ENCODE data around the gene HID1. TPM values are rescaled to one million over a fixed set of nuclear protein-coding genes. Genes with fewer than 3 reads are reported as not detected.

Gene HID1
- total RNA-seq, 1 experiment from 2014 or later: 43.8 TPM

- H3K27ac ChIP-seq (ENCODE audit: low read depth, low read length): no peak overlapping the region
- DNase-seq (ENCODE audit: low read depth, low spot score) (no peak), ATAC-seq (no peak)
- BruUV-seq (replicated peaks): no TSS peak
- H3K4me3 ChIP-seq (replicated peaks in 1 of 2; ENCODE audit: low read depth in 1 of 2, low read length in 2 of 2): no peak overlapping the region
- no peaks in the 10 kb centered on the region for H4K20me1 ChIP-seq (ENCODE audit: insufficient read depth)
- no peak for TF ChIP-seq RAD21 (IDR thresholded peaks at IDR 0.05; ENCODE audit: low read depth)
- TF ChIP-seq YY1 (IDR thresholded peaks at IDR 0.05; ENCODE audit: extremely low read depth, insufficient replicate concordance, low read depth, low read length): no peak
- TF ChIP-seq FOSL1 (IDR thresholded peaks at IDR 0.05; ENCODE audit: low read depth): no peak
- TF ChIP-seq EZH2phosphoT487 (IDR thresholded peaks at IDR 0.05; ENCODE audit: borderline replicate concordance): no peak
- TF ChIP-seq ZFX (IDR thresholded peaks at IDR 0.05): no peak
- H3K36me3 ChIP-seq (ENCODE audit: control insufficient read depth in 1 of 2, insufficient read depth in 2 of 2, low read length in 2 of 2): no peaks in the 10 kb centered on the region
- CTCF ChIA-PET: no interaction called here
- H3K4me2 ChIP-seq (ENCODE audit: low read length): no peak overlapping the region
- POLR2A ChIA-PET: no interaction called here
- H2AFZ ChIP-seq (ENCODE audit: low read depth, low read length, poor library complexity, severe bottlenecking): no peak overlapping the region
- no peaks in the 10 kb centered on the region for H3K79me2 ChIP-seq (ENCODE audit: insufficient read depth, low read length)
- no peak overlapping the region for H3K9ac ChIP-seq (ENCODE audit: low read length)
- H3K9me3 ChIP-seq (ENCODE audit: control insufficient read depth in 1 of 2, insufficient read depth in 1 of 2, low read depth in 1 of 2, low read length in 2 of 2): no peaks in the 10 kb centered on the region
- peaks cover 2 to 16% of the 10 kb centered on the region in 2 experiments; a peak in 3 of 4 replicates for H3K4me1 ChIP-seq (ENCODE audit: control insufficient read depth in 1 of 2, insufficient read depth in 2 of 2, low read length in 2 of 2)
- intact Hi-C loops (cut with micrococcal nuclease): no loop called here
- RAD21 ChIA-PET (ENCODE audit: low non-redundant PET in 1 of 2, low total read pairs in 2 of 2, uncharacterized antibody in 2 of 2, unreplicated experiment in 2 of 2): interaction anchor here in 1 of 2 experiments (1.2 kb wide), 1 partner anchor 18 kb away, joined by 3 read pairs; the partner anchor contains the start of gene HID1
- no peaks in the 10 kb centered on the region for H3K27me3 ChIP-seq (ENCODE audit: insufficient read depth, low read length)
- H3K9me2 ChIP-seq (ENCODE audit: insufficient read depth): no peaks in the 10 kb centered on the region
Measured at GRCh38 chr17:74954115-74954514, 18.4 kb downstream of the HID1 start.

DNA sequence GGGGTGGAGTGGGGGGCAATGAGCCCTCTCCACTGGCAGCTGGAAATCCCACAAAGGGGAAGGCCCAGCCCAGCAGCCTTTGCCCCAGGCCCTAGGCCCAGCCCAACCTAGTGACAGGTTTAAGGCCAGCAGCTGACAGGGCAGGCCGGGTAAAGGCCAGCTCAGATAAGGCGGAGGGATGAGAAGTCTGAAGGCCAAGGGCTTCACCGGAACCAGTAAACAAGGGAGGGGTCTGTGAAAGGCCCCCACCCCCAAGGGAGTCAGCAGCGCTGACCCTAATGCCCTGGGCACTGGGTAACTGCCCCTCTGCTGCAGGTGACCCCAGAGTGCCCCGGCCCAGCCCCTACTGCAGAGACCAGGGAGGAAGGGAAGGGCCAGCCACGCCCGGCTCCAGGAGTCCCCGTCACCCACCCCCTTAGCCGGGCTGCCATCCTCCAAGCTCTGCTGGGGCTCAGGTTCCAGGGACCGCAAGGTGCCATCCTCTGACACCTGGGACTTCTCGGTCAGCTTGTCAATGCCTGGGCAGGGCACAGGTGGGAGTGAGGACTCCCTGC, 19.3 kb downstream of the HID1 start:
- CTCF ChIA-PET: no interaction called here
- no peaks in the 10 kb centered on the region for H4K20me1 ChIP-seq (ENCODE audit: insufficient read depth)
- H3K9ac ChIP-seq (ENCODE audit: low read length): no peak overlapping the region
- no peaks in the 10 kb centered on the region for H3K36me3 ChIP-seq (ENCODE audit: control insufficient read depth in 1 of 2, insufficient read depth in 2 of 2, low read length in 2 of 2)
- no peak overlapping the region for H3K4me3 ChIP-seq (replicated peaks in 1 of 2; ENCODE audit: low read depth in 1 of 2, low read length in 2 of 2)
- no peaks in the 10 kb centered on the region for H3K9me3 ChIP-seq (ENCODE audit: control insufficient read depth in 1 of 2, insufficient read depth in 1 of 2, low read depth in 1 of 2, low read length in 2 of 2)
- POLR2A ChIA-PET: interaction anchor here (1.1 kb wide), 1 partner anchor 79 kb away, joined by 3 read pairs; no protein-coding TSS in a partner anchor
- H3K27me3 ChIP-seq (ENCODE audit: insufficient read depth, low read length): no peaks in the 10 kb centered on the region
- H3K4me1 ChIP-seq (ENCODE audit: control insufficient read depth in 1 of 2, insufficient read depth in 2 of 2, low read length in 2 of 2): peaks cover 2 to 16% of the 10 kb centered on the region in 2 experiments; a peak in 3 of 4 replicates
- no TSS peak for BruUV-seq (replicated peaks)
- no peaks in the 10 kb centered on the region for H3K9me2 ChIP-seq (ENCODE audit: insufficient read depth)
- no peak overlapping the region for H2AFZ ChIP-seq (ENCODE audit: low read depth, low read length, poor library complexity, severe bottlenecking)
- ATAC-seq (no peak), DNase-seq (ENCODE audit: low read depth, low spot score) (no peak)
- no peak overlapping the region for H3K27ac ChIP-seq (ENCODE audit: low read depth, low read length)
- H3K79me2 ChIP-seq (ENCODE audit: insufficient read depth, low read length): no peaks in the 10 kb centered on the region
- intact Hi-C loops (cut with micrococcal nuclease): no loop called here
- RAD21 ChIA-PET (ENCODE audit: low non-redundant PET in 1 of 2, low total read pairs in 2 of 2, uncharacterized antibody in 2 of 2, unreplicated experiment in 2 of 2): interaction anchor here in 1 of 2 experiments (1.2 kb wide), 1 partner anchor 19 kb away, joined by 3 read pairs; the partner anchor contains the start of gene HID1
- H3K4me2 ChIP-seq (ENCODE audit: low read length): no peak overlapping the region
- TF ChIP-seq EGR1 (IDR thresholded peaks at IDR 0.05; ENCODE audit: low read depth): no peak
- TF ChIP-seq EZH2 (IDR thresholded peaks at IDR 0.05): no peak
- TF ChIP-seq ZNF274 (IDR thresholded peaks at IDR 0.05; ENCODE audit: low read depth, low read length): no peak
- no peak for TF ChIP-seq MAX (IDR thresholded peaks at IDR 0.05)
- no peak for TF ChIP-seq TCF7L2 (IDR thresholded peaks at IDR 0.05; ENCODE audit: borderline replicate concordance, extremely low read depth, insufficient read depth, insufficient read length)
- no peak for TF ChIP-seq ATF3 (IDR thresholded peaks at IDR 0.05)
- TF ChIP-seq JUND (IDR thresholded peaks at IDR 0.05): no peak
- TF ChIP-seq CTCF (IDR thresholded peaks at IDR 0.05 in 2 of 3, conservative IDR thresholded peaks at IDR 0.05 in 1 of 3; ENCODE audit: borderline replicate concordance in 1 of 3, insufficient read depth in 1 of 3, low read depth in 2 of 3, low read length in 2 of 3): no peak
- no peak for TF ChIP-seq ELF1 (IDR thresholded peaks at IDR 0.05; ENCODE audit: borderline replicate concordance, low read depth)
- TF ChIP-seq CEBPB (IDR thresholded peaks at IDR 0.05; ENCODE audit: low read depth): no peak
- TF ChIP-seq YY1 (IDR thresholded peaks at IDR 0.05; ENCODE audit: extremely low read depth, insufficient replicate concordance, low read depth, low read length): no peak
